Mucosa of descending colon (tissue), 3 donors: ENCODE data around the gene PRSS38. TPM values are rescaled to one million over a fixed set of nuclear protein-coding genes. Genes with fewer than 3 reads are reported as not detected.
A peak's percentile ranks its signal among the peaks of the same experiment; 100 is the strongest.

Source experiments
- ATAC-seq: fragments of 200-7000 bp; cut with Tn5 transposase; one replicate; pipeline ENCODE4 v1.9.1; 2020; ENCODE audit warnings: mild to moderate bottlenecking, moderate library complexity
- DNase-seq, 3 donors: peaks; one replicate each; pipeline ENCODE4 v3.0.0-alpha.2; 2020
- H3K36me3 ChIP-seq: fragments of 200-600 bp; one replicate; pipeline ENCODE4 v1.8.0; 2021; ENCODE audit warnings: low read depth, mild to moderate bottlenecking
- H3K4me1 ChIP-seq: fragments of 200-600 bp; one replicate; pipeline ENCODE4 v1.8.0; 2021; ENCODE audit warnings: low read depth, mild to moderate bottlenecking
- H3K4me3 ChIP-seq: fragments of 200-600 bp; one replicate; pipeline ENCODE4 v1.8.0; 2021; ENCODE audit warnings: mild to moderate bottlenecking
- H3K9me3 ChIP-seq: fragments of 200-600 bp; one replicate; pipeline ENCODE4 v1.8.0; 2021; ENCODE audit warnings: mild to moderate bottlenecking
- CTCF ChIP-seq: fragments of 200-600 bp; IDR thresholded peaks from one replicate; pipeline ENCODE4 v1.8.0; 2022; ENCODE audit warnings: antibody characterized with exemption, mild to moderate bottlenecking
- intact Hi-C, 2 donors: fragments of 100-400 bp; cut with DNase I in 1 of 2; cut with micrococcal nuclease in 1 of 2; formaldehyde crosslinking; loops; one replicate each; pipeline versions ENCODE4 v1.11.0 to v1.11.1; 2022; cut with DNase I, micrococcal nuclease
- total RNA-seq, 3 donors: library from RNA; stranded (reverse); fragmentation: NEBNext Ultra II Directional in 2 of 3; extraction: Animal tissue kit (Norgen Biotek cat#: 25700) in 2 of 3; gene quantifications; one replicate each; pipeline versions ENCODE4 v1.2.1 to v1.2.4, GENCODE V29; 2021 to 2023
- donor health status: DM: no; HTN: no; CAD: no; lungs with moderate emphysema.
- donor health status: DM: no; HTN: no; CAD: no.
- donor health status: DM: no; HTN: yes; CAD: no.

PRSS38 gene
- total RNA-seq, 3 donors from 2014 or later: not detected

GRCh38 chr1:227776331-227776771 lies 39.1 kb upstream of the PRSS38 start:
- no peak for TF ChIP-seq CTCF
- Histone ChIP-seq H3K4me1 (no peaks in the 10 kb centered on the region), H3K4me3 (no peak overlapping the region), H3K9me3 (no peaks in the 10 kb centered on the region), H3K36me3 (no peaks in the 10 kb centered on the region)
- ATAC-seq (no peak), DNase-seq (no peak)
- intact Hi-C loops: no loop called here

- Histone ChIP-seq H3K9me3 (no peaks in the 10 kb centered on the region), H3K4me1 (no peaks in the 10 kb centered on the region), H3K36me3 (no peaks in the 10 kb centered on the region), H3K4me3 (no peak overlapping the region)
- intact Hi-C loops: no loop called here
- no peak for DNase-seq
- no peak for TF ChIP-seq CTCF
- no peak for ATAC-seq
Observed at GRCh38 chr1:227777156-227777555, 38.3 kb upstream of the PRSS38 start.

GRCh38 chr1:227777646-227778045 lies 37.8 kb upstream of the PRSS38 start:
- DNase-seq (no peak), ATAC-seq (no peak)
- Histone ChIP-seq H3K4me3 (no peak overlapping the region), H3K9me3 (no peaks in the 10 kb centered on the region), H3K4me1 (no peaks in the 10 kb centered on the region), H3K36me3 (no peaks in the 10 kb centered on the region)
- intact Hi-C loops: no loop called here
- TF ChIP-seq CTCF: no peak

GRCh38 chr1:227778401-227778947 lies 37.0 kb upstream of the PRSS38 start:
- no peaks in the 10 kb centered on the region for H3K36me3 ChIP-seq
- no peak for TF ChIP-seq CTCF
- ATAC-seq (no peak), DNase-seq (no peak)
- no peak overlapping the region for H3K4me3 ChIP-seq
- no peaks in the 10 kb centered on the region for H3K4me1 ChIP-seq
- no peaks in the 10 kb centered on the region for H3K9me3 ChIP-seq
- intact Hi-C loops: no loop called here

GRCh38 chr1:227779021-227779441 lies 36.4 kb upstream of the PRSS38 start:
- no peak for TF ChIP-seq CTCF
- Histone ChIP-seq H3K9me3 (no peaks in the 10 kb centered on the region), H3K4me1 (no peaks in the 10 kb centered on the region), H3K4me3 (no peak overlapping the region), H3K36me3 (no peaks in the 10 kb centered on the region)
- no peak for ATAC-seq
- DNase-seq: no peak
- intact Hi-C loops: no loop called here

GRCh38 chr1:227779685-227780084 lies 35.8 kb upstream of the PRSS38 start:
- no peaks in the 10 kb centered on the region for H3K4me1 ChIP-seq
- intact Hi-C loops: no loop called here
- DNase-seq (peak in 1 of 3 donors; percentile 0), ATAC-seq (no peak)
- no peak overlapping the region for H3K4me3 ChIP-seq
- no peak for TF ChIP-seq CTCF
- no peaks in the 10 kb centered on the region for H3K9me3 ChIP-seq
- no peaks in the 10 kb centered on the region for H3K36me3 ChIP-seq
